Dendritic cell treated with granulocyte-macrophage colony-stimulating factor and Interleukin-4, amounts not matched to agents 40 ng/mL and 50 ng/mL, for 4 days (primary cell): ENCODE data around the gene TMEM176A.
"Not testable (repeated sequence)": the region's sequence is repeated elsewhere in the genome, so short reads cannot be mapped to it uniquely, and the experiment has no call there.

Source experiments
- H3K27ac Mint-ChIP-seq: one replicate; pipeline ENCODE4 v1.8.0; 2022; ENCODE audit warnings: mild to moderate bottlenecking, mixed read lengths
- H3K27me3 Mint-ChIP-seq: one replicate; pipeline ENCODE4 v1.8.0; 2022; ENCODE audit warnings: mild to moderate bottlenecking, mixed read lengths
- H3K36me3 Mint-ChIP-seq: one replicate; pipeline ENCODE4 v1.8.0; 2022; ENCODE audit warnings: low read depth, mixed read lengths
- H3K4me1 Mint-ChIP-seq: one replicate; pipeline ENCODE4 v1.8.0; 2022; ENCODE audit warnings: low read depth, mixed read lengths
- H3K4me3 Mint-ChIP-seq: one replicate; pipeline ENCODE4 v1.8.0; 2022; ENCODE audit warnings: mild to moderate bottlenecking, moderate library complexity, mixed read lengths
- H3K9me3 Mint-ChIP-seq: one replicate; pipeline ENCODE4 v1.8.0; 2022; ENCODE audit warnings: mixed read lengths
- intact Hi-C: fragments of 100-400 bp; cut with micrococcal nuclease; formaldehyde crosslinking; loops from one replicate; pipeline ENCODE4 v1.15.0; 2022

Gene TMEM176A

DNA sequence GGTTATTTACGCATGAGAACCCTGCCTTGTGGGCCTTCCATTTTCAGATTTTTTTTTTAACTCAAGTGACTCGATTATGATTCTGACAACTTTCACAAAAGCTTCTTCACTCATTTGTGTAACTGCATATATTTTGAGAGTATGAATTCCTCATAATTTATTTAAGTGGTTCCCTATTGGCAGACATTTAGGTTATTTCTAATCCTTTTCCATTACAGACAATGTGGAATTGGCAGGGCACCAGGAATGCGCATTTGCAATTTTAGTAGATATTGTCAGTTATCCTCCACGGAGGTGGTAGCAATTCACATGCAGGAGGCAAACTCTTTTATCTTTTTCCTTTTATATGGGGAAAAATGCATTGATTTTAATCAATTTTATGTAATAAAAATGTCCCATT, 2.9 kb upstream of the TMEM176A start:
- H3K36me3 Mint-ChIP-seq = peaks cover 22% of the 10 kb centered on the region
- H3K27me3 Mint-ChIP-seq = no peaks in the 10 kb centered on the region
- no peak overlapping the region for H3K27ac Mint-ChIP-seq
- H3K4me3 Mint-ChIP-seq = no peak overlapping the region
- H3K9me3 Mint-ChIP-seq = no peaks in the 10 kb centered on the region
- intact Hi-C loops = loop anchor here (1.0 kb wide), 1 partner anchor 10 kb away; no protein-coding TSS in a partner anchor
- H3K4me1 Mint-ChIP-seq = peaks cover 31% of the 10 kb centered on the region

- H3K36me3 Mint-ChIP-seq = peaks cover 37% of the 10 kb centered on the region
- H3K4me1 Mint-ChIP-seq = peaks cover 40% of the 10 kb centered on the region
- H3K9me3 Mint-ChIP-seq = no peaks in the 10 kb centered on the region
- peak overlapping the region; percentile 96 for H3K27ac Mint-ChIP-seq
- peak overlapping the region; percentile 96 for H3K4me3 Mint-ChIP-seq
- intact Hi-C loops = no loop called here
- H3K27me3 Mint-ChIP-seq = no peaks in the 10 kb centered on the region
Observed at GRCh38 chr7:150799156-150799555, 1.4 kb upstream of the TMEM176A start.

DNA sequence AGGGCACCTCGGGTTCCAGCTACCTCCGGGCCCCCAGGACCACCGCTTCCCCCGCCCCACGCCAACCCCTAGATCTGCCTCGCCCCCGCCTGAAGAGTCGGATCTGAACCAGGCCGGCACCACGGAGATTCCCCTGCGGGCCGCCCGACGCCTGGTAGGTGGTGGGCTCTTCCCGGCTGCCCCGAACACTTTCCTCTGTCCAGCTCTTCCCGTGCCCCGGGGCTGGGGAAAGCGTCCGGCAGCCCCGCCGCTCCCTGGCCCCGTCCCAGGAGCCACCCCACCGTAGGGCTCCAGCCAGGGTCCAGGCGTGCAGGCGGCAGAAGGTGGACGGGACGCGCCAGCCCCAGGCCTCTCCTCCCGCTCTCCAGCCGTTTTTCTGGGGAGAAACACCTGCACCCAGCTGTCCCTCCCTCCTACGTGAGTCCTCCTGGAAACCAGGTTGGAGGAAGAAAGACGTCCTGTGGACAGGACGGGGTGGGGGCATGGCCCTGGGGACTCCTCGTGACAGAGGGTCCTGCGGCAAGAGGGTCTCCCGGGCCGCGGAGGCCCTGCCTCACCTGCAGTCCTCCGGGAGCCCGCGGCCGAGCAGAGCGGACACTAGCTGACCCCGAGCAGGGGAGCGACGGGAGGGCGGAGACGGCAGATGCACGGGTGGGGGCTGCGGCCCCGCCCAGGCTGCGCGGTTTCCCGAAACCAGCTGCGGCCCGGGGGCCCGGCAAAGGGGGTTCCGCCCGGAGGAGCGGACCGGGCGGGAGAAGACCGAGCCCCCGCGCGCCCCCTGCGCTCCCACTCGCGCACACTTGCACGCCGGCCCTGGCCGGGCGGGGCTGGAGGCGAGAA, 608 bp upstream of the TMEM176A start, which contains the start of gene TMEM176B:
TMEM176B (minus strand) TSS at position 624 of the 840 bp plus-strand sequence. CDS start 3,795 bp downstream, outside the sequence.
- Mint-ChIP-seq H3K27me3 (no peaks in the 10 kb centered on the region), H3K27ac (peak within 1 kb of the TSS; percentile 96), H3K9me3 (peaks cover 6% of the 10 kb centered on the region), H3K36me3 (peaks cover 45% of the 10 kb centered on the region), H3K4me3 (peak within 1 kb of the TSS; percentile 96), H3K4me1 (peaks cover 48% of the 10 kb centered on the region)
- intact Hi-C loops = loop anchor here (2.0 to 10.0 kb wide), 2 partner anchors 21 to 75 kb away; no protein-coding TSS in a partner anchor

- Mint-ChIP-seq H3K4me3 (peak overlapping the region; percentile 96), H3K36me3 (peaks cover 59% of the 10 kb centered on the region), H3K27ac (peak overlapping the region; percentile 96), H3K27me3 (no peaks in the 10 kb centered on the region), H3K4me1 (peaks cover 49% of the 10 kb centered on the region), H3K9me3 (peaks cover 17% of the 10 kb centered on the region)
- intact Hi-C loops = loop anchor here (2.0 to 10.0 kb wide), 2 partner anchors 23 to 73 kb away; no protein-coding TSS in a partner anchor
Observed at GRCh38 chr7:150801242-150801945, 825 bp downstream of the TMEM176A start.

- intact Hi-C loops = loop anchor here (2.0 to 10.0 kb wide), 2 partner anchors 23 to 73 kb away; no protein-coding TSS in a partner anchor
- Mint-ChIP-seq H3K4me3 (peak overlapping the region; percentile 96), H3K9me3 (peaks cover 20% of the 10 kb centered on the region), H3K27me3 (no peaks in the 10 kb centered on the region), H3K4me1 (peaks cover 49% of the 10 kb centered on the region), H3K27ac (peak overlapping the region; percentile 96), H3K36me3 (peaks cover 63% of the 10 kb centered on the region)
Observed at GRCh38 chr7:150801946-150802771, 1.6 kb downstream of the TMEM176A start.

DNA sequence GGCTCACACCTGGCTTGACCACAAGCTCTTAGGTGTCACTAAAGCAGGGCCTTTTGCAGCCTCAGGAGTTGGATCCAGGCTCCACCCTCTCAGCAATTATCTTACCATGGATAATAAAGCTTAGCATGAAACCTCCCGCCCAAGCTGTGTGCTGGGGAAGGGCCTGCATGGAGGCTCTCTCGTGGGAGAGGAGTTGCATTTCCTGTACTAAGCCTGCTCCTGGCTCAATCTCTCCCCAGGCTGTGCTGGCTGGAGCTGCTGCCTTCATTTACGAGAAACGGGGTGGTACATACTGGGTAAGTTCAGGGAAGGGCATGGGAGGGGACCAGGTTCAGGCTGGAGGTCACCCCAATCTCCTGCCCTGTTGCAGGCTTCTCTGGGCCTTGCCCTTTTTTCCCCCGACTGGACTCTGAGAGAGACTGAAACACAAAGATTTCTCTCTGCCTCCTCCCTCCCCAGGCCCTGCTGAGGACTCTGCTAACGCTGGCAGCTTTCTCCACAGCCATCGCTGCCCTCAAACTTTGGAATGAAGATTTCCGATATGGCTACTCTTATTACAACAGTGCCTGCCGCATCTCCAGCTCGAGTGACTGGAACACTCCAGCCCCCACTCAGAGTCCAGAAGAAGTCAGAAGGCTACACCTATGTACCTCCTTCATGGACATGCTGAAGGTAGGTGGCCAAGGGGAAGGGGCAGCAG, 2.7 kb downstream of the TMEM176A start:
- Mint-ChIP-seq H3K9me3 (peaks cover 20% of the 10 kb centered on the region), H3K27me3 (no peaks in the 10 kb centered on the region), H3K36me3 (peaks cover 63% of the 10 kb centered on the region), H3K27ac (no peak overlapping the region), H3K4me3 (peak overlapping the region; percentile 6), H3K4me1 (peaks cover 47% of the 10 kb centered on the region)
- intact Hi-C loops = loop anchor here (10.0 kb wide), 1 partner anchor 71 kb away; no protein-coding TSS in a partner anchor

GRCh38 chr7:150804802-150805201, 4.2 kb downstream of the TMEM176A start:
- Mint-ChIP-seq H3K4me3 (no peak overlapping the region), H3K27me3 (peaks cover 2% of the 10 kb centered on the region), H3K4me1 (peaks cover 34% of the 10 kb centered on the region), H3K36me3 (peaks cover 63% of the 10 kb centered on the region), H3K9me3 (peaks cover 20% of the 10 kb centered on the region), H3K27ac (peak overlapping the region; percentile 51)
- intact Hi-C loops = loop anchor here (10.0 kb wide), 1 partner anchor 70 kb away; no protein-coding TSS in a partner anchor

- intact Hi-C loops = loop anchor here (10.0 kb wide), 1 partner anchor 69 kb away; no protein-coding TSS in a partner anchor
- Mint-ChIP-seq H3K36me3 (peaks cover 59% of the 10 kb centered on the region), H3K9me3 (peaks cover 20% of the 10 kb centered on the region), H3K4me3 (no peak overlapping the region), H3K27ac (no peak overlapping the region), H3K27me3 (peaks cover 5% of the 10 kb centered on the region), H3K4me1 (peaks cover 34% of the 10 kb centered on the region)
Observed at GRCh38 chr7:150805864-150806263, 5.3 kb downstream of the TMEM176A start.

DNA sequence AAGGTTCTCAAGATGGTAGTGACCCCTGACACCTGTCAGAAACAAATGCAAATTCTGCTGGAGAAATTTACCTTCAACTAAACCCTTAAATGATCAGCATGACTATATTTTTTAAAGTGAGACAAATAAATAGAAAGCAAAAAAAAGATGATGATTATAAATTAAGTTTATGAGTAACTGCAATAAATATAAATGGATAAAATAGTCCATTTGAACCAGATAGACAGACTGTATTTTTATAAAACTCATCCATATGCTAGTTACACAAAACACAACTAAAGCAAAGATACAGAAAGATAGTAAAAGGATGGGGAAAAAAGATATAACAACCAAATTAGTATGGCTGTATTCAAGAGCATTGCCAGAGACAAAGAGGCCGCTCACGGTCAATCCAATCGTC, 5.9 kb downstream of the TMEM176A start:
- intact Hi-C loops = loop anchor here (10.0 kb wide), 1 partner anchor 68 kb away; no protein-coding TSS in a partner anchor
- H3K4me3 Mint-ChIP-seq = no peak overlapping the region

GRCh38 chr7:150806863-150807262, 6.3 kb downstream of the TMEM176A start:
- peaks cover 29% of the 10 kb centered on the region for H3K4me1 Mint-ChIP-seq
- intact Hi-C loops = loop anchor here (10.0 kb wide), 1 partner anchor 68 kb away; no protein-coding TSS in a partner anchor
- H3K27me3 Mint-ChIP-seq = peaks cover 6% of the 10 kb centered on the region
- H3K4me3 Mint-ChIP-seq = no peak overlapping the region
- H3K27ac Mint-ChIP-seq = no peak overlapping the region
- H3K9me3 Mint-ChIP-seq = peaks cover 20% of the 10 kb centered on the region
- peaks cover 49% of the 10 kb centered on the region for H3K36me3 Mint-ChIP-seq

More for the DNA sequence above, 5.9 kb downstream of the TMEM176A start:
- Mint-ChIP-seq H3K4me1 (peaks cover 30% of the 10 kb centered on the region), H3K36me3 (peaks cover 53% of the 10 kb centered on the region), H3K27ac (no peak overlapping the region), H3K9me3 (peaks cover 20% of the 10 kb centered on the region), H3K27me3 (peaks cover 5% of the 10 kb centered on the region)

GRCh38 chr7:150807616-150808438, 7.3 kb downstream of the TMEM176A start:
- H3K4me1 Mint-ChIP-seq = peaks cover 21% of the 10 kb centered on the region
- H3K4me3 Mint-ChIP-seq, H3K27me3 Mint-ChIP-seq, H3K27ac Mint-ChIP-seq: not testable (repeated sequence)
- peaks cover 20% of the 10 kb centered on the region for H3K9me3 Mint-ChIP-seq
- H3K36me3 Mint-ChIP-seq = peaks cover 39% of the 10 kb centered on the region
- intact Hi-C loops = loop anchor here (10.0 kb wide), 1 partner anchor 67 kb away; no protein-coding TSS in a partner anchor
